RPMI7951 (cell line): ENCODE results near the gene BLTP3A. TPM values are rescaled to one million over a fixed set of nuclear protein-coding genes. Genes with fewer than 3 reads are reported as not detected.
A peak's percentile ranks its signal among the peaks of the same experiment; 100 is the strongest.
"Not testable (repeated sequence)": the region's sequence is repeated elsewhere in the genome, so short reads cannot be mapped to it uniquely, and the experiment has no call there.

ENCODE experiments used
- DNase-seq: peaks from one replicate; pipeline ENCODE4 v3.0.0-alpha.2; 2012; ENCODE audit warnings: low read depth
- total RNA-seq: library from RNA; depleted of rRNA; stranded (reverse); fragments of >200 nt; shearing (Covaris generic); gene quantifications from 2 replicates; pipeline ENCODE4 v1.2.3, GENCODE V29; 2014; rRNA removed

The BLTP3A gene, protein sequence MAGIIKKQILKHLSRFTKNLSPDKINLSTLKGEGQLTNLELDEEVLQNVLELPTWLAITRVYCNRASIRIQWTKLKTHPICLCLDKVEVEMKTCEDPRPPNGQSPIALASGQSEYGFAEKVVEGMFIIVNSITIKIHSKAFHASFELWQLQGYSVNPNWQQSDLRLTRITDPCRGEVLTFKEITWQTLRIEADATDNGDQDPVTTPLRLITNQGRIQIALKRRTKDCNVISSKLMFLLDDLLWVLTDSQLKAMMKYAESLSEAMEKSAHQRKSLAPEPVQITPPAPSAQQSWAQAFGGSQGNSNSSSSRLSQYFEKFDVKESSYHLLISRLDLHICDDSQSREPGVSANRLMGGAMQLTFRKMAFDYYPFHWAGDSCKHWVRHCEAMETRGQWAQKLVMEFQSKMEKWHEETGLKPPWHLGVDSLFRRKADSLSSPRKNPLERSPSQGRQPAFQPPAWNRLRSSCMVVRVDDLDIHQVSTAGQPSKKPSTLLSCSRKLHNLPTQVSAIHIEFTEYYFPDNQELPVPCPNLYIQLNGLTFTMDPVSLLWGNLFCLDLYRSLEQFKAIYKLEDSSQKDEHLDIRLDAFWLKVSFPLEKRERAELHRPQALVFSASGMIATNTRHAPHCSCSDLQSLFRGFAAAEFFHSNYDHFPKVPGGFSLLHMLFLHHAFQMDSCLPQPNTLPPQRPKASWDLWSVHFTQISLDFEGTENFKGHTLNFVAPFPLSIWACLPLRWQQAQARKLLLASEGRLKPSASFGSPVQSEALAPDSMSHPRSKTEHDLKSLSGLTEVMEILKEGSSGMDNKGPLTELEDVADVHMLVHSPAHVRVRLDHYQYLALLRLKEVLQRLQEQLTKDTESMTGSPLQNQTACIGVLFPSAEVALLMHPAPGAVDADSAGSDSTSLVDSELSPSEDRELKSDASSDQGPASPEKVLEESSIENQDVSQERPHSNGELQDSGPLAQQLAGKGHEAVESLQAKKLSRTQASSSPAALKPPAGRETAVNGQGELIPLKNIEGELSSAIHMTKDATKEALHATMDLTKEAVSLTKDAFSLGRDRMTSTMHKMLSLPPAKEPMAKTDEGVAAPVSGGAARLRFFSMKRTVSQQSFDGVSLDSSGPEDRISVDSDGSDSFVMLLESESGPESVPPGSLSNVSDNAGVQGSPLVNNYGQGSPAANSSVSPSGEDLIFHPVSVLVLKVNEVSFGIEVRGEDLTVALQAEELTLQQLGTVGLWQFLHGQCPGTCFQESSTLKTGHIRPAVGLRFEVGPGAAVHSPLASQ (N-terminal part only)
- 4.0 and 4.4 TPM in 2 replicates for total RNA-seq

GRCh38 chr6:34791701-34792604, at the start of gene BLTP3A:
BLTP3A (plus strand) TSS chr6:34792083; CDS start chr6:34792251, 168 bp downstream.
- DNase-seq, result peak; percentile 61

- no peak for DNase-seq
Measured at GRCh38 chr6:34742094-34742493, 49.8 kb upstream of the BLTP3A start.

- DNase-seq, result no peak
Measured at GRCh38 chr6:34743625-34744293, 48.1 kb upstream of the BLTP3A start.

GRCh38 chr6:34744294-34744647, 47.6 kb upstream of the BLTP3A start:
- DNase-seq, result not testable (repeated sequence)

- peak; percentile 71 for DNase-seq
Measured at GRCh38 chr6:34745277-34746103, 46.4 kb upstream of the BLTP3A start.

DNA sequence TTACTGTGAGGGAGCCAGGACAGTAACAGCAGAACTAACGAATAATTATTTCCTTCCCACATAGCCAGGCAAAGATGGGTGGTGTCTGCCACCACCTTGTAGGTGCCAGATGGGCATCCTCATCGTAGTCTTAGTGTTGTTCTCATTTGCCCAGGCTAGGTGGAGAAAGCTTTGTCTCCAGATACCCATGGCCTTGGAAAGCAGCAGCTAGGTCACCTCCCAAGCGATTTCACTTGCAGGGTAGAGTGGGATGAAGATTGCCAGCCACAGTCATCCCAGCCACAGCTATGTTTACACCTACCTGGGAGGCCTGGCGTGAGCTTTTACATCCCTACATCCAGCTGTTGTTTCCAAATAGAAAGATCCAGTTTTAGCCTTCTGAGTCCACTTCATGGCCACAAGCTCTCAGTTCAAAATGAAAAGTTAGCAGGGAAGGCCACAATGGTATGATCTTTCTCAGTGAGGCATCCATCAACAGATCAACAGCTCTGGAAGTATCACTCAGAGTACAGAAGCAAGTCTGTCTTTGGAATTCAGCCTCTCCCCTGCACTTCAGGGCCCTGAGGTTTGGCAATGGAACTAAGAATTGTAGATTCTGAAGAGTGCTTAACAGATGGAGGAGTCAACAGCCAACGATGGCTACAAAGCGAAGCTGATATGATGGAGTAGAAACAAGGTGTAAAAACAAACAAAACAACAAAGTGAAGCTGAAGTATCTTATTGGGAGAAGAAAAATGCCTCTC, 45.6 kb upstream of the BLTP3A start:
- no peak for DNase-seq

GRCh38 chr6:34748757-34749156, 43.1 kb upstream of the BLTP3A start:
- DNase-seq, result no peak

DNA sequence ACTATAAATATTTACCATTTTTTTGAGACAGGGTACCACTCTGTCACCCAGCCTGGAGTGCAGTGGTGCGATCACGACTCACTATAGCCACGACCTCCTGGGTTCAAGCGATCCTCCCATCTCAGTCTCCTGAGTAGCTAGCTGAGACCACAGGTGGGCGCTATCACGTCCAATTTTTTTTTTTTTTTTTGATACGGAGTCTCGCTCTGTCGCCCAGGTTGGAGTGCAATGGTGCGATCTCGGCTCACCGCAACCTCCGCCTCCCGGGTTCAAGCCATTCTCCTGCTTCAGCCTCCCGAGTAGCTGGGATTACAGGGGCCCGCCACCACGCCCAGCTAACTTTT, 35.4 kb upstream of the BLTP3A start:
- DNase-seq, result peak; percentile 37

DNA sequence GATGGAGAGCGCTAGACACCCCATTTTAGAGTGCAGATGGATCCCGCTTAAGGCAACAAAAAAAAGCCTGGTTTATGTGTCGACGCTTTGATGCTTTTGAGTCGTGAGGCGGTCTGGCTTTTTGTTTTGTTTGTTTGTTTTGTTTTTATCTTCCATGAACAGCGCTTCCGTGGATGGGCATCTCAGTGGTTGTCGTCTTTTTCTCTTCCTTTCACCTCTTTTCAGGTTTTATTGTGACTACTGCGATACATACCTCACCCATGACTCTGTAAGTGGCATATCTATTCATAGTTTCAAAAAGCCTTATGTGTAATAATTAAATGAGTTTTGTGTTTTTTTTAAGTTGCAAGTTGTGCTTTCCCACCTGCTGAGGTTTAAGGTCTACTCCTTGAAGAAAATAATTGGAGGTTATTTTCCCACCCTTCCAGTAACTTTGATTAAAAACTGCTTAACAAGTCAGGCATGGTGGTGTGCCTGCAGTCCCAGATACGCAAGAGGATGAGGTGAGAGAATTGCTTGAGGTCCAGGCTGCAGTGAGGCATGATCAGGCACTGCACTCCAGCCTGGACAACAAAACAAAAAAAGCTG, 34.1 kb upstream of the BLTP3A start:
- no peak for DNase-seq

DNA sequence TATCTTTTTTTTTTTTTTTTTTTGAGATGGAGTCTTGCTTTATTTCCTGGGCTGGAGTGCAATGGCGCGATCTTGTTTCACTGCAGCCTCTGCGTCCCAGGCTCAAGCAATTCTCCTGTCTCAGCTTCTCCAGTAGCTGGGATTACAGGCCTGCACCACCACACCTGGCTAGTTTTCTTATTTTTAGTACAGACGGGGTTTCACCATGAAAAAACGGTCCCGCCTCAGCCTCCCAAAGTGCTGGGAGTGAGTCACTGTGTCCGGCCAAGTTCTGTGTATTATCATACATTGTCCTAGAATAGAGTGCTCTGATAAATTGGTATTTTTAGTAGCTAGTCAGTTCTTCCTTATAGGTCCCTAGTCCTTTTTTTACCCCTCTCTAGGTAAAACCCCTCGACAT, 31.8 kb upstream of the BLTP3A start:
- DNase-seq, result no peak

DNA sequence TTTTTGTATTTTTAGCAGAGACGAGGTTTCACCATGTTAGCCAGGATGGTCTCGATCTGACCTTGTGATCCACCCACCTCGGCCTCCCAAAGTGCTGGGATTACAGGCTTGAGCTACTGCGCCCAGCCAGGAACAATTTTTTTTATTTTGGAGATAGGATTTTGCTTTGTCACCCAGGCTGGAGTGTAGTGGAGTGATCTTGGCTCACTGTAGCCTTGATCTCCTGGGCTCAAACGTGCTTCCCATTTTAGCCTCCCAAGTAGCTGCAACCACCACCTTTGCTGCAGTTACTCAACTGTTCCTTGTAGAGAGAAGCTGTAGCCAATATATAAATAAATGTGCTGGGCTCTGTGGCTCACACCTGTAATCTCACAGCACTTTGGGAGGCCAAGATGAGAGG, 30.2 kb upstream of the BLTP3A start:
- not testable (repeated sequence) for DNase-seq

GRCh38 chr6:34768148-34768547, 23.7 kb upstream of the BLTP3A start:
- no peak for DNase-seq

- peak; percentile 63 for DNase-seq
Measured at GRCh38 chr6:34771727-34772126, 20.2 kb upstream of the BLTP3A start.

DNA sequence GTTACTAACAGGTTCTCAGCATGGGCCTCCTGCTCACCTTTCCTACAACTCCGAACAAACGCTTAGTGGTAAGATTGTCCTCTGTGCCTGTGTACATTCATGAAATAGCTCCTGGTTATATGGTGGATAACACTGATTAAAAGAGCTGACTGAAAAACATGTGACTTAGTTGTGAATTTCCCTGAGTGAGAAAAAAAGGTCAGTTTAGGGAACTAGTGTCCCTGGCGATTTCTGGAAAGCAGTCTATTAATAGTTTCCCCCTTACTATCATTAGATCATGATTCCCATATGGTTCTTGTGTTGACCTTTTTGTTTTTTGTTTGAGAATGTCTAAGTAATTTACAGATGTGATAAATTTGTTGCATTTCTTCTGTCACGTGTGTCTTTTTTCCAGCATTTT, 18.9 kb upstream of the BLTP3A start:
- no peak for DNase-seq

GRCh38 chr6:34773916-34774315, 18.0 kb upstream of the BLTP3A start:
- DNase-seq, result no peak

DNA sequence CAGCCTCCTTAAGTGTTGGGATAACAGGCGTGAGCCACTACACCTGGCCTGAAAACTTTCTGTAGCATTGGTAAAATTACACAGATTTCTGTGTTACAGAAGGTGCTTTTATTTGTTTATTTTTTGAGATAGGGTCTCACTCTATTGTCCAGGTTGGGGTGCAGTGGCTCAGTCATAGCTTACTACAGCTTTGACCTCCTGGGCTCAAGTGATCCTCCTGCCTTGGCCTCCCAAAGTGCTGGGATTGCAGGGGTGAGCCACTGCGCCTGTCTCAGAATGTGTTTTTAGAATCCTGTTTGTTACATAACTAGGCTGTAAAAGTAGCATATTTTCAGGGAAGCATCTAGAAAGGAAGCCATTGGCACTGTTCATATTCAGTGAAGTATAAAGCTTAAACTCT, 16.9 kb upstream of the BLTP3A start:
- DNase-seq, result no peak

- DNase-seq, result not testable (repeated sequence)
Measured at GRCh38 chr6:34785375-34785774, 6.5 kb upstream of the BLTP3A start.

- not testable (repeated sequence) for DNase-seq
Measured at GRCh38 chr6:34787152-34787551, 4.7 kb upstream of the BLTP3A start.
